PC-3 (cell line): Measurements from ENCODE around the gene GABRD. TPM values are rescaled to one million over a fixed set of nuclear protein-coding genes. Genes with fewer than 3 reads are reported as not detected.

Experiments
- ATAC-seq: fragments of 200-7000 bp; cut with Tn5 transposase; 2 replicates; pipeline ENCODE4 v1.9.1; 2020; ENCODE audit warnings: mild to moderate bottlenecking, moderate library complexity
- BruUV-seq: library from RNA; stranded (reverse); fragments of 400-500 nt; replicated peaks from 2 replicates; lab custom pipeline; 2021; lab: Mats Ljungman, UMichigan
- CTCF ChIA-PET: fragments of 300-600 bp; sonication (Branson Sonifier 250); formaldehyde crosslinking; loops from one replicate; lab custom pipeline; 2022; ENCODE audit warnings: antibody characterized with exemption; lab: Charles Lee
- POLR2A ChIA-PET: fragments of 300-600 bp; sonication (Branson Sonifier 250); formaldehyde crosslinking; loops from one replicate; lab custom pipeline; 2022; ENCODE audit warnings: antibody characterized with exemption; ENCODE audit not compliant: unreplicated experiment; lab: Charles Lee
- DNase-seq: peaks from one replicate; pipeline ENCODE4 v3.0.0-alpha.2; 2015
- H2AFZ ChIP-seq: fragments of 300-600 bp; sonication (generic); 2 replicates; pipeline ENCODE4 v1.6.0; 2016; ENCODE audit warnings: antibody characterized with exemption, low read length
- H3F3A ChIP-seq: fragments of 300-600 bp; sonication (generic); one replicate; pipeline ENCODE4 v1.6.0; 2017; ENCODE audit warnings: antibody characterized with exemption, low read length, control low read depth, mild to moderate bottlenecking; ENCODE audit not compliant: unreplicated experiment
- H3K27ac ChIP-seq: fragments of 300-600 bp; sonication (generic); 2 replicates; pipeline ENCODE4 v1.5.1; 2016; ENCODE audit warnings: mild to moderate bottlenecking, low read length
- H3K27me3 ChIP-seq: fragments of 300-600 bp; sonication (generic); 2 replicates; pipeline ENCODE4 v1.6.1; 2016; ENCODE audit warnings: low read length, mixed read lengths
- H3K36me3 ChIP-seq: fragments of 300-600 bp; sonication (generic); 2 replicates; pipeline ENCODE4 v1.6.1; 2016; ENCODE audit warnings: low read depth, mixed run types, low read length, mixed read lengths
- H3K4me1 ChIP-seq: fragments of 300-600 bp; sonication (generic); 2 replicates; pipeline ENCODE4 v1.5.1; 2016; ENCODE audit warnings: low read length; ENCODE audit not compliant: insufficient read depth
- H3K4me2 ChIP-seq: fragments of 300-600 bp; sonication (generic); 2 replicates; pipeline ENCODE4 v1.6.0; 2016; ENCODE audit warnings: low read length
- H3K4me3 ChIP-seq: fragments of 300-600 bp; sonication (generic); 2 replicates; pipeline ENCODE4 v1.5.1; 2016; ENCODE audit warnings: mild to moderate bottlenecking, low read length, mixed read lengths
- H3K79me2 ChIP-seq: fragments of 300-600 bp; sonication (generic); 2 replicates; pipeline ENCODE4 v1.6.1; 2017; ENCODE audit warnings: low read length, mixed read lengths
- H3K9ac ChIP-seq: fragments of 300-600 bp; sonication (generic); 2 replicates; pipeline ENCODE4 v1.6.0; 2016; ENCODE audit warnings: mild to moderate bottlenecking, low read length
- H3K9me2 ChIP-seq: fragments of 300-600 bp; sonication (generic); replicated peaks from 2 replicates; pipeline ENCODE4 v1.6.1; 2016; ENCODE audit warnings: mixed run types, low read length, mixed read lengths
- H3K9me3 ChIP-seq: fragments of 300-600 bp; sonication (generic); 2 replicates; pipeline ENCODE4 v1.6.1; 2016; ENCODE audit warnings: low read length, mixed read lengths
- H4K20me1 ChIP-seq: fragments of 300-600 bp; sonication (generic); 2 replicates; pipeline ENCODE4 v1.6.1; 2016; ENCODE audit warnings: low read length, mixed read lengths
- CTCF ChIP-seq: fragments of 300-600 bp; sonication (generic); conservative IDR thresholded peaks from 2 replicates; pipeline ENCODE4 v1.5.1; 2017; ENCODE audit warnings: antibody characterized with exemption, low read depth, mild to moderate bottlenecking, low read length
- EZH2 ChIP-seq: fragments of 300-600 bp; sonication (generic); IDR thresholded peaks from one replicate; pipeline ENCODE4 v1.6.1; 2017; ENCODE audit warnings: antibody characterized with exemption, mild to moderate bottlenecking, low read length; ENCODE audit not compliant: unreplicated experiment
- EZH2phosphoT487 ChIP-seq: fragments of 300-600 bp; sonication (generic); IDR thresholded peaks from 2 replicates; pipeline ENCODE4 v1.6.1; 2018; ENCODE audit warnings: mild to moderate bottlenecking, antibody characterized with exemption, low read length, borderline replicate concordance
- intact Hi-C: fragments of 100-400 bp; cut with micrococcal nuclease; formaldehyde crosslinking; loops from 2 replicates; pipeline ENCODE4 v1.9.0; 2023
- total RNA-seq: library from RNA; depleted of rRNA; stranded (reverse); fragments of >200 nt; gene quantifications from 2 replicates; pipeline ENCODE4 v1.2.3, GENCODE V29; 2014

Gene GABRD
- total RNA-seq, 1 experiment from 2014 or later, result not detected

GRCh38 chr1:1997576-1997975 lies 21.6 kb upstream of the GABRD start:
- Histone ChIP-seq H3K36me3 (no peaks in the 10 kb centered on the region), H2AFZ (no peak overlapping the region), H3K27me3 (0 out of 2 replicates have a peak, but pooled peaks cover 4% of the 10 kb centered on the region), H3K9ac (no peak overlapping the region), H3K27ac (no peak overlapping the region), H3K4me3 (no peak overlapping the region), H4K20me1 (no peaks in the 10 kb centered on the region), H3K9me3 (no peaks in the 10 kb centered on the region), H3K9me2 (no peaks in the 10 kb centered on the region), H3K4me2 (no peak overlapping the region), H3K4me1 (peaks cover 6% of the 10 kb centered on the region), H3K79me2 (no peaks in the 10 kb centered on the region), H3F3A (no peaks in the 10 kb centered on the region)
- TF ChIP-seq EZH2 (no peak), CTCF (no peak)
- CTCF ChIA-PET, result no interaction called here
- DNase-seq (no peak), ATAC-seq (no peak)
- no TSS peak for BruUV-seq
- POLR2A ChIA-PET, result no interaction called here
- intact Hi-C loops, result no loop called here

DNA sequence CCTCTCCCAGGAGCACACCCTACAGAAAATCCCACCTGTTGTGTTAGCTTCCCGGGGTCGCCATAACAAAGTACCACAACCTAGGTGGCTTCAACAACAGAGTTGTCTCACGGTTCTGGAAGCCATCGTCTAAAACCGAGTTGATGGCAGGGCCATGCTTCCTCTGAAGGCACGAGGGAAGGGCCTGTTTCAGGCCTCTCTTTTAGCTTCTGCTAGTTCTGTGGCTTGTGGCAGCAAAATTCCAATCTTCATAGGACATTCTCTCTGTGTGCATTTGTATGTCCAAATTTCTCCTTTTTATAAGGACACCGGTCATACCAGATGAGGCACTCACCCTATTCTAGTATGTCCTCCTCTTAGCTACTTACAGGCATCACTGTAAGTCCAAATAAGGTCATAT lies 18.7 kb upstream of the GABRD start:
- Histone ChIP-seq H2AFZ (no peak overlapping the region), H3K4me2 (no peak overlapping the region), H3K36me3 (no peaks in the 10 kb centered on the region), H3K9ac (no peak overlapping the region), H3K79me2 (no peaks in the 10 kb centered on the region), H4K20me1 (no peaks in the 10 kb centered on the region), H3K9me2 (no peaks in the 10 kb centered on the region), H3K4me3 (no peak overlapping the region), H3K9me3 (no peaks in the 10 kb centered on the region), H3K27ac (no peak overlapping the region), H3K4me1 (peaks cover 6% of the 10 kb centered on the region), H3F3A (no peaks in the 10 kb centered on the region), H3K27me3 (0 out of 2 replicates have a peak, but pooled peaks cover 4% of the 10 kb centered on the region)
- POLR2A ChIA-PET, result no interaction called here
- ATAC-seq (no peak), DNase-seq (no peak)
- no TSS peak for BruUV-seq
- TF ChIP-seq EZH2, result no peak
- TF ChIP-seq EZH2phosphoT487, result no peak
- TF ChIP-seq CTCF, result no peak
- intact Hi-C loops, result no loop called here
- CTCF ChIA-PET, result no interaction called here

DNA sequence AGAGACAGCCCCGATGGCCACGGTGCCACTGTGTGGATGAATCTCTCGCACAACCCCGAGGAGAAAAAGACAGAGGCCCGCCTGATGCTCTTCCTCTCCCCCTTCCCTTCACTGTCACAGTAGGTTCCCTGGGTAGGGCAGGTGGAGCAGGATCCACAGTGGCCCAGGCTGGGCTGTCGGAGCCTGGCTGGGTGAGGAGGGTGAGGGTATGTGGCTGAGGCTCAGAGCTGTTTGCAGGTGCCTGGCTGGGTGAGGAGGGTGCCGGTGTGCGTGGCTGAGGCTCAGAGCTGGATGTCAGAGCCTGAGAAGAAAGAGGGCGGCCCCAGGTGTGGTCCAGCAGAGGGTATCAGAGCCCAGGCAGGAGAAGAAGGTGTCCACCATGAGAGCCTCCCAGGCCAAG lies 18.3 kb upstream of the GABRD start:
- DNase-seq (no peak), ATAC-seq (no peak)
- H3F3A ChIP-seq, result no peaks in the 10 kb centered on the region
- BruUV-seq, result no TSS peak
- H2AFZ ChIP-seq, result no peak overlapping the region
- H3K9me2 ChIP-seq, result no peaks in the 10 kb centered on the region
- H3K79me2 ChIP-seq, result no peaks in the 10 kb centered on the region
- intact Hi-C loops, result no loop called here
- peaks cover 6% of the 10 kb centered on the region for H3K4me1 ChIP-seq
- no peak overlapping the region for H3K4me2 ChIP-seq
- ChIA-PET POLR2A (no interaction called here), CTCF (no interaction called here)
- no peaks in the 10 kb centered on the region for H4K20me1 ChIP-seq
- no peak overlapping the region for H3K4me3 ChIP-seq
- no peak overlapping the region for H3K9ac ChIP-seq
- no peak overlapping the region for H3K27ac ChIP-seq
- H3K9me3 ChIP-seq, result no peaks in the 10 kb centered on the region
- TF ChIP-seq CTCF, result no peak
- no peak for TF ChIP-seq EZH2
- no peak for TF ChIP-seq EZH2phosphoT487
- 0 out of 2 replicates have a peak, but pooled peaks cover 4% of the 10 kb centered on the region for H3K27me3 ChIP-seq
- no peaks in the 10 kb centered on the region for H3K36me3 ChIP-seq
